Kidney (tissue), 14 donors: ENCODE data around the gene CCNG2. TPM values are rescaled to one million over a fixed set of nuclear protein-coding genes. Genes with fewer than 3 reads are reported as not detected.

Experiments
- DNase-seq, 5 donors: peaks; one replicate each; pipeline ENCODE4 v3.0.0-alpha.2; 2013 to 2020
- FAIRE-seq: peaks from 2 replicates; lab custom pipeline; 2012; peaks lifted over from hg19 to GRCh38; lab: Jason Lieb, UNC
- H3K27ac ChIP-seq, 2 donors: one replicate each; pipeline ENCODE4 v1.7.0; 2013; ENCODE audit warnings: low read depth in 2 of 2, low read length in 2 of 2, inconsistent platforms in 1 of 2
- H3K27me3 ChIP-seq: one replicate; pipeline ENCODE4 v1.7.1; 2013; ENCODE audit warnings: low read length, inconsistent platforms; ENCODE audit not compliant: control insufficient read depth, insufficient read depth
- H3K36me3 ChIP-seq, 3 donors: one replicate each; pipeline versions ENCODE4 v1.7.0 to v1.7.1; 2013; ENCODE audit warnings: low read length in 3 of 3, control low read depth in 1 of 3, inconsistent platforms in 1 of 3; ENCODE audit not compliant: insufficient read depth in 3 of 3, control insufficient read depth in 2 of 3
- H3K4me1 ChIP-seq, 3 donors: one replicate each; pipeline versions ENCODE4 v1.7.0 to v1.7.1; 2013; ENCODE audit warnings: low read length in 3 of 3, inconsistent platforms in 1 of 3, low read depth in 1 of 3; ENCODE audit not compliant: control insufficient read depth in 2 of 3, insufficient read depth in 2 of 3
- H3K4me3 ChIP-seq, 3 donors: one replicate each; pipeline versions ENCODE4 v1.7.0 to v1.8.1; 2013; ENCODE audit warnings: low read length in 3 of 3, control low read depth in 1 of 3, inconsistent platforms in 1 of 3
- H3K9ac ChIP-seq, 3 donors: one replicate each; pipeline versions ENCODE4 v1.7.0 to v1.7.1; 2013; ENCODE audit warnings: low read length in 3 of 3, control low read depth in 1 of 3, inconsistent platforms in 1 of 3
- H3K9me3 ChIP-seq, 3 donors: one replicate each; pipeline versions ENCODE4 v1.7.0 to v1.7.1; 2013; ENCODE audit warnings: low read length in 3 of 3, control low read depth in 1 of 3, inconsistent platforms in 1 of 3; ENCODE audit not compliant: control insufficient read depth in 2 of 3, insufficient read depth in 1 of 3
- CTCF ChIP-seq: IDR thresholded peaks from 3 replicates; pipeline ENCODE4 v1.5.1; 2012; ENCODE audit warnings: mild to moderate bottlenecking, moderate library complexity, borderline replicate concordance; ENCODE audit not compliant: insufficient read depth; ENCODE audit errors: extremely low read depth
- intact Hi-C: fragments of 100-400 bp; cut with DNase I; formaldehyde crosslinking; loops from one replicate; pipeline ENCODE4 v1.11.1; 2022
- polyA plus RNA-seq: library from polyadenylated mRNA; stranded (reverse); fragments of 350-450 nt; fragmentation: Illumina TruSeq; extraction: RNeasy Lipid Tissue Mini Kit (QIAGEN cat#74804); gene quantifications from one replicate; pipeline ENCODE4 v1.2.3, GENCODE V29; 2014; ENCODE audit warnings: low read depth, low replicate concordance; ENCODE audit not compliant: insufficient read depth
- total RNA-seq: library from RNA; stranded (reverse); fragmentation: NEBNext Ultra II Directional; extraction: Animal tissue kit (Norgen Biotek cat#: 25700); gene quantifications from one replicate; pipeline ENCODE4 v1.2.1, GENCODE V29; 2021
- donor health status: control.
- donor health status: control.
- donor health status: control.
- donor health status: control.
- donor health status: control.
- donor health status: DM: yes; HTN: yes; CAD: no.
- donor health status: Normal renal cell carcinoma (clear cell type).

CCNG2 gene
- total and polyA plus RNA-seq, 2 donors from 2014 or later = 26.4 to 75.8 TPM

- no peaks in the 10 kb centered on the region for H3K36me3 ChIP-seq
- intact Hi-C loops = no loop called here
- no peak overlapping the region for H3K9ac ChIP-seq
- no peak overlapping the region for H3K27ac ChIP-seq
- H3K4me1 ChIP-seq = peaks cover 0 to 3% (median 0%) of the 10 kb centered on the region in 3 donors
- DNase-seq = peak in 1 of 5 donors; percentile 53
- no peak for TF ChIP-seq CTCF
- FAIRE-seq = no peak
- no peaks in the 10 kb centered on the region for H3K9me3 ChIP-seq
- no peaks in the 10 kb centered on the region for H3K27me3 ChIP-seq
- no peak overlapping the region for H3K4me3 ChIP-seq
Observed at GRCh38 chr4:77146186-77147078, 10.6 kb upstream of the CCNG2 start.

- H3K27ac ChIP-seq = no peak overlapping the region
- intact Hi-C loops = no loop called here
- H3K27me3 ChIP-seq = no peaks in the 10 kb centered on the region
- H3K9ac ChIP-seq = no peak overlapping the region
- no peak overlapping the region for H3K4me3 ChIP-seq
- FAIRE-seq = no peak
- peak in 1 of 5 donors; percentile 34 for DNase-seq
- H3K9me3 ChIP-seq = no peaks in the 10 kb centered on the region
- no peaks in the 10 kb centered on the region for H3K36me3 ChIP-seq
- H3K4me1 ChIP-seq = peaks cover 0 to 3% (median 0%) of the 10 kb centered on the region in 3 donors
- no peak for TF ChIP-seq CTCF
Observed at GRCh38 chr4:77147079-77147782, 9.8 kb upstream of the CCNG2 start.

- Histone ChIP-seq H3K9ac (no peak overlapping the region), H3K27ac (no peak overlapping the region), H3K4me3 (no peak overlapping the region), H3K36me3 (no peaks in the 10 kb centered on the region), H3K27me3 (no peaks in the 10 kb centered on the region), H3K9me3 (no peaks in the 10 kb centered on the region), H3K4me1 (peaks cover 0 to 3% (median 0%) of the 10 kb centered on the region in 3 donors)
- intact Hi-C loops = no loop called here
- FAIRE-seq (no peak), DNase-seq (no peak)
- no peak for TF ChIP-seq CTCF
Observed at GRCh38 chr4:77148078-77148477, 8.9 kb upstream of the CCNG2 start.
